LNCAP (cell line): ENCODE measurements around the gene MYCT1.

Experiments
- CTCF ChIP-seq: fragments of 450-650 bp; IDR thresholded peaks from 2 replicates; pipeline ENCODE4 v1.5.1; 2017; ENCODE audit warnings: mild to moderate bottlenecking

MYCT1 gene

GRCh38 chr6:152749336-152749735 is 51.6 kb downstream of the MYCT1 start:
- no peak for TF ChIP-seq CTCF

- no peak for TF ChIP-seq CTCF
These were observed 53.0 kb downstream of the MYCT1 start, which contains the start of gene VIP for GRCh38 chr6:152750694-152751093. Gene VIP (plus strand): TSS chr6:152750797. CDS start chr6:152752178, 1,381 bp downstream.

- no peak for TF ChIP-seq CTCF
These were observed 67.6 kb downstream of the MYCT1 start for GRCh38 chr6:152765331-152765730.

GRCh38 chr6:152769159-152769558 is 71.5 kb downstream of the MYCT1 start:
- no peak for TF ChIP-seq CTCF

GRCh38 chr6:152769993-152770392 is 72.3 kb downstream of the MYCT1 start:
- no peak for TF ChIP-seq CTCF

- TF ChIP-seq CTCF, result no peak
These were observed 73.5 kb downstream of the MYCT1 start for GRCh38 chr6:152771061-152771687.
